Stimulated activated effector memory CD8-positive, alpha-beta T cell treated with anti-CD3 and anti-CD28 coated beads, Interleukin-12 subunit alpha, Interleukin-12 subunit beta, amount 100 ng/mL, for 72 hours (primary cell): ENCODE results near the gene NLRP12.
"Not testable (repeated sequence)": the region's sequence is repeated elsewhere in the genome, so short reads cannot be mapped to it uniquely, and the experiment has no call there.

Experiments
- ATAC-seq: fragments of 150-1000 bp; cut with Tn5 transposase; 2 replicates; pipeline ENCODE4 v1.10.0; 2021
- DNase-seq, 2 donors: peaks; one replicate each; pipeline ENCODE4 v3.0.0; 2021 to 2022; ENCODE audit warnings: low spot score in 2 of 2
- H3K27ac Mint-ChIP-seq: one replicate; pipeline ENCODE4 v1.8.0; 2022; ENCODE audit warnings: mild to moderate bottlenecking, mixed read lengths
- H3K36me3 Mint-ChIP-seq: one replicate; pipeline ENCODE4 v1.8.0; 2022; ENCODE audit warnings: mild to moderate bottlenecking, mixed read lengths
- H3K4me1 Mint-ChIP-seq: one replicate; pipeline ENCODE4 v1.8.0; 2022; ENCODE audit warnings: mixed read lengths
- H3K4me3 Mint-ChIP-seq: one replicate; pipeline ENCODE4 v1.8.0; 2022; ENCODE audit warnings: mild to moderate bottlenecking, mixed read lengths
- H3K9me3 Mint-ChIP-seq: one replicate; pipeline ENCODE4 v1.8.0; 2022; ENCODE audit warnings: mixed read lengths

The NLRP12 gene

GRCh38 chr19:53824134-53824611 lies at the start of gene NLRP12:
Gene NLRP12, minus strand, starts transcription at chr19:53824314. Its CDS starts 140 bp downstream, at chr19:53824174.
- no peak within 1 kb of the TSS for H3K4me3 Mint-ChIP-seq
- ATAC-seq = no peak

GRCh38 chr19:53872762-53873161 lies 48.6 kb upstream of the NLRP12 start:
- no peak for DNase-seq
- Mint-ChIP-seq H3K4me3 (no peak overlapping the region), H3K36me3 (peaks cover 91% of the 10 kb centered on the region), H3K9me3 (peaks cover 4% of the 10 kb centered on the region), H3K4me1 (peaks cover 63% of the 10 kb centered on the region), H3K27ac (no peak overlapping the region)
- no peak for ATAC-seq

More at GRCh38 chr19:53824134-53824611, at the start of gene NLRP12:
- H3K4me1 Mint-ChIP-seq = peaks cover 5% of the 10 kb centered on the region
- no peaks in the 10 kb centered on the region for H3K36me3 Mint-ChIP-seq
- no peaks in the 10 kb centered on the region for H3K9me3 Mint-ChIP-seq
- DNase-seq = no peak
- no peak within 1 kb of the TSS for H3K27ac Mint-ChIP-seq

GRCh38 chr19:53871454-53871853 lies 47.3 kb upstream of the NLRP12 start:
- DNase-seq (no peak), ATAC-seq (no peak)
- H3K4me3 Mint-ChIP-seq = no peak overlapping the region
- H3K27ac Mint-ChIP-seq = peak overlapping the region; percentile 1
- H3K9me3 Mint-ChIP-seq = peaks cover 4% of the 10 kb centered on the region
- H3K4me1 Mint-ChIP-seq = peaks cover 65% of the 10 kb centered on the region
- peaks cover 95% of the 10 kb centered on the region for H3K36me3 Mint-ChIP-seq

GRCh38 chr19:53870485-53870844 lies 46.4 kb upstream of the NLRP12 start:
- Mint-ChIP-seq H3K4me1 (peaks cover 75% of the 10 kb centered on the region), H3K9me3 (peaks cover 4% of the 10 kb centered on the region), H3K4me3 (peak overlapping the region; percentile 98), H3K27ac (peak overlapping the region; percentile 1), H3K36me3 (peaks cover 90% of the 10 kb centered on the region)
- no peak for DNase-seq
- ATAC-seq = no peak

- peaks cover 85% of the 10 kb centered on the region for H3K36me3 Mint-ChIP-seq
- H3K27ac Mint-ChIP-seq = peak overlapping the region; percentile 100
- peaks cover 74% of the 10 kb centered on the region for H3K4me1 Mint-ChIP-seq
- peak overlapping the region; percentile 98 for H3K4me3 Mint-ChIP-seq
- DNase-seq, H3K9me3 Mint-ChIP-seq, ATAC-seq: not testable (repeated sequence)
Measured at GRCh38 chr19:53869805-53870484, 45.8 kb upstream of the NLRP12 start.

- DNase-seq = peak; percentile 75 to 92
- ATAC-seq = peak; percentile 66
- no peaks in the 10 kb centered on the region for H3K9me3 Mint-ChIP-seq
- H3K27ac Mint-ChIP-seq = peak overlapping the region; percentile 100
- H3K36me3 Mint-ChIP-seq = peaks cover 77% of the 10 kb centered on the region
- H3K4me1 Mint-ChIP-seq = peaks cover 66% of the 10 kb centered on the region
- peak overlapping the region; percentile 98 for H3K4me3 Mint-ChIP-seq
Measured at GRCh38 chr19:53868892-53869804, 45.0 kb upstream of the NLRP12 start.

GRCh38 chr19:53868091-53868891 lies 44.2 kb upstream of the NLRP12 start:
- ATAC-seq (no peak), DNase-seq (peak in 1 of 2 donors; percentile 70)
- H3K4me3 Mint-ChIP-seq = peak overlapping the region; percentile 98
- H3K9me3 Mint-ChIP-seq = no peaks in the 10 kb centered on the region
- H3K4me1 Mint-ChIP-seq = peaks cover 57% of the 10 kb centered on the region
- peaks cover 69% of the 10 kb centered on the region for H3K36me3 Mint-ChIP-seq
- peak overlapping the region; percentile 100 for H3K27ac Mint-ChIP-seq

GRCh38 chr19:53867225-53868090 lies 43.3 kb upstream of the NLRP12 start, which contains the start of gene MYADM:
Gene MYADM, plus strand, starts transcription at chr19:53867883. Its CDS starts 5,647 bp downstream, at chr19:53873530.
- peak; percentile 99 for DNase-seq
- Mint-ChIP-seq H3K4me1 (peaks cover 52% of the 10 kb centered on the region), H3K36me3 (peaks cover 60% of the 10 kb centered on the region), H3K4me3 (peak within 1 kb of the TSS; percentile 98), H3K9me3 (no peaks in the 10 kb centered on the region), H3K27ac (peak within 1 kb of the TSS; percentile 100)
- ATAC-seq = peak; percentile 87

GRCh38 chr19:53866865-53867224 lies 42.7 kb upstream of the NLRP12 start:
- peaks cover 51% of the 10 kb centered on the region for H3K4me1 Mint-ChIP-seq
- DNase-seq = peak in 1 of 2 donors; percentile 67
- no peaks in the 10 kb centered on the region for H3K9me3 Mint-ChIP-seq
- peak overlapping the region; percentile 98 for H3K4me3 Mint-ChIP-seq
- H3K27ac Mint-ChIP-seq = peak overlapping the region; percentile 100
- peaks cover 54% of the 10 kb centered on the region for H3K36me3 Mint-ChIP-seq
- ATAC-seq = no peak

GRCh38 chr19:53865918-53866864 lies 42.1 kb upstream of the NLRP12 start:
- H3K36me3 Mint-ChIP-seq = peaks cover 48% of the 10 kb centered on the region
- ATAC-seq (peak; percentile 53), DNase-seq (peak; percentile 53 to 77)
- H3K27ac Mint-ChIP-seq = peak overlapping the region; percentile 100
- no peaks in the 10 kb centered on the region for H3K9me3 Mint-ChIP-seq
- H3K4me1 Mint-ChIP-seq = peaks cover 44% of the 10 kb centered on the region
- H3K4me3 Mint-ChIP-seq = peak overlapping the region; percentile 98

GRCh38 chr19:53865523-53865917 lies 41.4 kb upstream of the NLRP12 start:
- ATAC-seq (no peak), DNase-seq (no peak)
- peaks cover 41% of the 10 kb centered on the region for H3K36me3 Mint-ChIP-seq
- H3K27ac Mint-ChIP-seq = peak overlapping the region; percentile 100
- no peaks in the 10 kb centered on the region for H3K9me3 Mint-ChIP-seq
- peak overlapping the region; percentile 98 for H3K4me3 Mint-ChIP-seq
- peaks cover 38% of the 10 kb centered on the region for H3K4me1 Mint-ChIP-seq

- no peak for ATAC-seq
- no peaks in the 10 kb centered on the region for H3K9me3 Mint-ChIP-seq
- H3K4me3 Mint-ChIP-seq = no peak overlapping the region
- H3K4me1 Mint-ChIP-seq = peaks cover 35% of the 10 kb centered on the region
- no peak for DNase-seq
- no peak overlapping the region for H3K27ac Mint-ChIP-seq
- peaks cover 33% of the 10 kb centered on the region for H3K36me3 Mint-ChIP-seq
Measured at GRCh38 chr19:53864308-53864836, 40.3 kb upstream of the NLRP12 start.

- no peak overlapping the region for H3K4me3 Mint-ChIP-seq
- no peak for DNase-seq
- ATAC-seq = peak; percentile 70
- H3K4me1 Mint-ChIP-seq = peaks cover 15% of the 10 kb centered on the region
- no peaks in the 10 kb centered on the region for H3K36me3 Mint-ChIP-seq
- H3K9me3 Mint-ChIP-seq = no peaks in the 10 kb centered on the region
- peak overlapping the region; percentile 37 for H3K27ac Mint-ChIP-seq
Measured at GRCh38 chr19:53853707-53854106, 29.6 kb upstream of the NLRP12 start.
